Gastrocnemius medialis (tissue), 4 donors: ENCODE data around the gene MTFR1L.

Source experiments
- POLR2A ChIP-seq, 2 donors: fragments of 450-650 bp; IDR thresholded peaks; one replicate each; pipeline ENCODE4 v1.6.1; 2017; ENCODE audit warnings: antibody characterized with exemption in 2 of 2, mild to moderate bottlenecking in 2 of 2, moderate library complexity in 2 of 2
- TF ChIP-seq, protein P1 (sequence below), 5 experiments: fragments of 450-650 bp in 3 of 5; fragments of 200-600 bp in 2 of 5; sonication (generic) in 2 of 5; IDR thresholded peaks in 4 of 5; conservative IDR thresholded peaks in 1 of 5; 1 replicate in 4 of 5; 2 replicates in 1 of 5; pipeline ENCODE4 v1.5.1; 2016 to 2019; ENCODE audit warnings: antibody characterized with exemption in 5 of 5, mild to moderate bottlenecking in 3 of 5, moderate library complexity in 3 of 5

DNA sequence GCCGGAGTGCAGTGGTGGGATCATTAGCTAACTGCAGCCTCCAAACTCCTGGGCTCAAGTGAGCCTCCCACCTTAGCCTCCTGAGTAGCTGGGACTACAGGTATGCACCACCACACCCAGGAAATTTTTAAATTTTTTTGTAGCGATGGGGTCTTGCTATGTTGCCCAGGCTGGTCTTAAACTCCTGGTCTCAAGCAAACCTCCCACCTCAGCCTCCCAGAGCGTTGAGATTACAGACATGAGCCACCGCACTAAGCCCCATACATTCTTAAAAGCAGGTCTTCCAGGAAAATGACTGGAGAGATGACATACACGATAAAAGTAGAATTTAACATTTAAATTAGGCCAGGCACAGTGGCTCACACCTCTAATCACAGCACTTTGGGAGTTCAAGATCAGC, 13.4 kb downstream of the MTFR1L start:
- TF ChIP-seq, protein P1, sequence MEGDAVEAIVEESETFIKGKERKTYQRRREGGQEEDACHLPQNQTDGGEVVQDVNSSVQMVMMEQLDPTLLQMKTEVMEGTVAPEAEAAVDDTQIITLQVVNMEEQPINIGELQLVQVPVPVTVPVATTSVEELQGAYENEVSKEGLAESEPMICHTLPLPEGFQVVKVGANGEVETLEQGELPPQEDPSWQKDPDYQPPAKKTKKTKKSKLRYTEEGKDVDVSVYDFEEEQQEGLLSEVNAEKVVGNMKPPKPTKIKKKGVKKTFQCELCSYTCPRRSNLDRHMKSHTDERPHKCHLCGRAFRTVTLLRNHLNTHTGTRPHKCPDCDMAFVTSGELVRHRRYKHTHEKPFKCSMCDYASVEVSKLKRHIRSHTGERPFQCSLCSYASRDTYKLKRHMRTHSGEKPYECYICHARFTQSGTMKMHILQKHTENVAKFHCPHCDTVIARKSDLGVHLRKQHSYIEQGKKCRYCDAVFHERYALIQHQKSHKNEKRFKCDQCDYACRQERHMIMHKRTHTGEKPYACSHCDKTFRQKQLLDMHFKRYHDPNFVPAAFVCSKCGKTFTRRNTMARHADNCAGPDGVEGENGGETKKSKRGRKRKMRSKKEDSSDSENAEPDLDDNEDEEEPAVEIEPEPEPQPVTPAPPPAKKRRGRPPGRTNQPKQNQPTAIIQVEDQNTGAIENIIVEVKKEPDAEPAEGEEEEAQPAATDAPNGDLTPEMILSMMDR (IDR thresholded peaks at IDR 0.05 in 4 of 5, conservative IDR thresholded peaks at IDR 0.05 in 1 of 5), result no peak
- TF ChIP-seq POLR2A (IDR thresholded peaks at IDR 0.05), result no peak
